ENCODE measurements around the gene HNF4A.

DNA sequence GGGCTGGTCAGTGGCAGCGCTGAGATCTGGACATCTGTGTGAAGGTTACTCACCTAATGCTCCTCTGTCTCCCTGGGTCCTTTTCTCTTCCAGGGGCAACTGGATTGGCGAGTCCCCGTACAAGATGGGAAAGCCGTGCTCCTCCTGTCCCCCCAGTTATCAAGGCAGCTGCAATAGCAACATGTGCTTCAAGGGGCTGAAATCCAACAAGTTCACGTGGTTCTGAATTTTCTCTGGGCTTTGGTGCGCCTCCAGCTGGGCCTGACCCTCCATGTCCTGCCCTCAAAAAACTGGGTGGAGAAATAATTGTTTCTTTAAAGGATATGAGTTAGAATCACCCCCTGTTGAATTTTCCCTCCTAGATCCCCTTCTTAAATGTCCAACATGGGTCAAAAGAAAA is 4.9 kb upstream of the HNF4A start:
- TF ChIP-seq, protein P1, sequence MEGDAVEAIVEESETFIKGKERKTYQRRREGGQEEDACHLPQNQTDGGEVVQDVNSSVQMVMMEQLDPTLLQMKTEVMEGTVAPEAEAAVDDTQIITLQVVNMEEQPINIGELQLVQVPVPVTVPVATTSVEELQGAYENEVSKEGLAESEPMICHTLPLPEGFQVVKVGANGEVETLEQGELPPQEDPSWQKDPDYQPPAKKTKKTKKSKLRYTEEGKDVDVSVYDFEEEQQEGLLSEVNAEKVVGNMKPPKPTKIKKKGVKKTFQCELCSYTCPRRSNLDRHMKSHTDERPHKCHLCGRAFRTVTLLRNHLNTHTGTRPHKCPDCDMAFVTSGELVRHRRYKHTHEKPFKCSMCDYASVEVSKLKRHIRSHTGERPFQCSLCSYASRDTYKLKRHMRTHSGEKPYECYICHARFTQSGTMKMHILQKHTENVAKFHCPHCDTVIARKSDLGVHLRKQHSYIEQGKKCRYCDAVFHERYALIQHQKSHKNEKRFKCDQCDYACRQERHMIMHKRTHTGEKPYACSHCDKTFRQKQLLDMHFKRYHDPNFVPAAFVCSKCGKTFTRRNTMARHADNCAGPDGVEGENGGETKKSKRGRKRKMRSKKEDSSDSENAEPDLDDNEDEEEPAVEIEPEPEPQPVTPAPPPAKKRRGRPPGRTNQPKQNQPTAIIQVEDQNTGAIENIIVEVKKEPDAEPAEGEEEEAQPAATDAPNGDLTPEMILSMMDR (IDR thresholded peaks at IDR 0.05), result no peak
- no peak for TF ChIP-seq ZFX (IDR thresholded peaks at IDR 0.05; ENCODE audit: borderline replicate concordance)

Data from 22Rv1 (cell line).